ENCODE measurements around the gene TFIP11. TPM values are rescaled to one million over a fixed set of nuclear protein-coding genes. Genes with fewer than 3 reads are reported as not detected.

Gene TFIP11
- total and polyA plus RNA-seq, 5 donors from 2014 or later = 31.9 to 109 (median 40.8) TPM

- Histone ChIP-seq H3K4me3 (ENCODE audit: low read depth, low read length) (no peak overlapping the region), H3K9me3 (ENCODE audit: control insufficient read depth in 2 of 2, low read length in 2 of 2) (no peaks in the 10 kb centered on the region), H3K27ac (ENCODE audit: insufficient read depth, low read length, poor library complexity, severe bottlenecking) (no peak overlapping the region), H3K36me3 (ENCODE audit: control insufficient read depth, insufficient read depth, low read length) (peaks cover 93% of the 10 kb centered on the region), H3K4me1 (ENCODE audit: control insufficient read depth, insufficient read depth, low read length, poor library complexity, severe bottlenecking) (peaks cover 17% of the 10 kb centered on the region), H3K27me3 (ENCODE audit: control insufficient read depth, insufficient read depth, low read length) (no peaks in the 10 kb centered on the region)
- DNase-seq (peak; percentile 23 to 90 (median 44)), ATAC-seq (ENCODE audit: low read depth in 2 of 2) (peak; percentile 77 to 84)
- H3K4me1 Mint-ChIP-seq = peaks cover 0 to 30% (median 20%) of the 10 kb centered on the region in 4 donors
- H3K4me3 Mint-ChIP-seq = peak overlapping the region in 3 of 4 donors; percentile 0 to 65 (median 64)
- H3K9me3 Mint-ChIP-seq = no peaks in the 10 kb centered on the region
- H3K36me3 Mint-ChIP-seq = peaks cover 62% of the 10 kb centered on the region
- H3K27ac Mint-ChIP-seq = peak overlapping the region; percentile 76 to 91 (median 86)
- no peaks in the 10 kb centered on the region for H3K27me3 Mint-ChIP-seq
These were observed 9.3 kb downstream of the TFIP11 start for GRCh38 chr22:26502688-26503561.

DNA sequence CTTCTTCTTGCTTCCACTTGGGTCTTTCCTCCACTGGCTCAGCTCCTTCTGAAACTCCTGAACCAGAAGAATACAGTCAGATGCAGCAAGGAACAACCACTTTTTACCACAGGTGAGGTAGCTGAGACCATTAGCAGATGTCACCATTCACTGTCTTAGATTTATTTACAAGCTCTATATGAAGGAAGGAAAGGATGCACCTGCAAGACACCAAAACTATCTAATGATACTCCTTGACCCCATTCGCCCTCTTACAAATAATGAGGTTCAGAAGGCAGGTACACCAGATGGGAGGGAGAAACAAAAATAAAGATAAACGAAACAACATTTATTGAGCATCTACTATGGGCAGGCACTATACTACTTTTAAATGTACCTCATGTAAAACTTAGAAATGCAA lies 10.3 kb downstream of the TFIP11 start:
- no peaks in the 10 kb centered on the region for H3K9me3 Mint-ChIP-seq
- no peaks in the 10 kb centered on the region for H3K9me3 ChIP-seq (ENCODE audit: control insufficient read depth in 2 of 2, low read length in 2 of 2)
- H3K4me1 Mint-ChIP-seq = peaks cover 0 to 31% (median 21%) of the 10 kb centered on the region in 4 donors
- no peak overlapping the region for H3K27ac ChIP-seq (ENCODE audit: insufficient read depth, low read length, poor library complexity, severe bottlenecking)
- H3K27me3 ChIP-seq (ENCODE audit: control insufficient read depth, insufficient read depth, low read length) = no peaks in the 10 kb centered on the region
- no peak overlapping the region for H3K4me3 Mint-ChIP-seq
- no peaks in the 10 kb centered on the region for H3K27me3 Mint-ChIP-seq
- H3K36me3 Mint-ChIP-seq = peaks cover 66% of the 10 kb centered on the region
- no peak overlapping the region for H3K4me3 ChIP-seq (ENCODE audit: low read depth, low read length)
- no peak for ATAC-seq (ENCODE audit: low read depth in 2 of 2)
- peaks cover 90% of the 10 kb centered on the region for H3K36me3 ChIP-seq (ENCODE audit: control insufficient read depth, insufficient read depth, low read length)
- no peak for DNase-seq
- H3K4me1 ChIP-seq (ENCODE audit: control insufficient read depth, insufficient read depth, low read length, poor library complexity, severe bottlenecking) = peaks cover 17% of the 10 kb centered on the region
- H3K27ac Mint-ChIP-seq = peak overlapping the region in 2 of 3 donors; percentile 43 to 91

GRCh38 chr22:26499188-26499703 lies 13.0 kb downstream of the TFIP11 start:
- Mint-ChIP-seq H3K9me3 (no peaks in the 10 kb centered on the region), H3K27me3 (no peaks in the 10 kb centered on the region), H3K4me1 (peaks cover 0 to 23% (median 19%) of the 10 kb centered on the region in 4 donors), H3K36me3 (peaks cover 66% of the 10 kb centered on the region), H3K4me3 (no peak overlapping the region), H3K27ac (peak overlapping the region in 1 of 3 donors; percentile 83)
- H3K36me3 ChIP-seq (ENCODE audit: control insufficient read depth, insufficient read depth, low read length) = peaks cover 91% of the 10 kb centered on the region
- ATAC-seq (ENCODE audit: low read depth in 2 of 2) = no peak
- peaks cover 17% of the 10 kb centered on the region for H3K4me1 ChIP-seq (ENCODE audit: control insufficient read depth, insufficient read depth, low read length, poor library complexity, severe bottlenecking)
- no peak for DNase-seq
- H3K27me3 ChIP-seq (ENCODE audit: control insufficient read depth, insufficient read depth, low read length) = no peaks in the 10 kb centered on the region
- no peak overlapping the region for H3K27ac ChIP-seq (ENCODE audit: insufficient read depth, low read length, poor library complexity, severe bottlenecking)
- H3K4me3 ChIP-seq (ENCODE audit: low read depth, low read length) = no peak overlapping the region
- no peaks in the 10 kb centered on the region for H3K9me3 ChIP-seq (ENCODE audit: control insufficient read depth in 2 of 2, low read length in 2 of 2)

DNA sequence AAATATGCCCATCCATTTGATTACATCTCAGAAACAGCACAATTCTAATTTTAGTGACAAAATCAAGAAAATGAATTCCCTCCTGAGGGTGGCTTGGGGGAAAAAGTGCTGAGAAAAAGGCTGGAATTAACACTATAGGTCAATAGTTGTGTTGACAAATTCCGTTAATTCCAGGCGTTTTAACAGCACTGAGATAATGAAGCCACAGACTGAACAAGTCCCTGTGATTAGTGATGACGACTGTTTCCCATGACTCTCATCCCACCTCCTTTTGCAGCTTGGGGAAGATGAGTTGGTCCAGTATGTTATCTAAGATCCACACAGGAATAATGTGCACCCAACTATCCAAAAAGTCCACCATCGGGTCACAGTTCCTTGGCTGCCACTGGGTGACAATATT lies 15.8 kb downstream of the TFIP11 start:
- Histone ChIP-seq H3K4me1 (ENCODE audit: control insufficient read depth, insufficient read depth, low read length, poor library complexity, severe bottlenecking) (no peaks in the 10 kb centered on the region), H3K9me3 (ENCODE audit: control insufficient read depth in 2 of 2, low read length in 2 of 2) (no peaks in the 10 kb centered on the region), H3K27ac (ENCODE audit: insufficient read depth, low read length, poor library complexity, severe bottlenecking) (no peak overlapping the region), H3K27me3 (ENCODE audit: control insufficient read depth, insufficient read depth, low read length) (no peaks in the 10 kb centered on the region), H3K4me3 (ENCODE audit: low read depth, low read length) (no peak overlapping the region), H3K36me3 (ENCODE audit: control insufficient read depth, insufficient read depth, low read length) (peaks cover 90% of the 10 kb centered on the region)
- DNase-seq (no peak), ATAC-seq (ENCODE audit: low read depth in 2 of 2) (no peak)
- Mint-ChIP-seq H3K9me3 (no peaks in the 10 kb centered on the region), H3K27ac (no peak overlapping the region), H3K4me1 (peaks cover 0 to 4% (median 2%) of the 10 kb centered on the region in 4 donors), H3K36me3 (peaks cover 54% of the 10 kb centered on the region), H3K4me3 (no peak overlapping the region), H3K27me3 (no peaks in the 10 kb centered on the region)

- peaks cover 91% of the 10 kb centered on the region for H3K36me3 ChIP-seq (ENCODE audit: control insufficient read depth, insufficient read depth, low read length)
- Mint-ChIP-seq H3K4me3 (no peak overlapping the region), H3K27ac (peak overlapping the region in 1 of 3 donors; percentile 55), H3K36me3 (peaks cover 48% of the 10 kb centered on the region), H3K27me3 (no peaks in the 10 kb centered on the region), H3K9me3 (no peaks in the 10 kb centered on the region), H3K4me1 (peaks cover 0 to 2% (median 1%) of the 10 kb centered on the region in 4 donors)
- H3K27ac ChIP-seq (ENCODE audit: insufficient read depth, low read length, poor library complexity, severe bottlenecking) = no peak overlapping the region
- no peaks in the 10 kb centered on the region for H3K9me3 ChIP-seq (ENCODE audit: control insufficient read depth in 2 of 2, low read length in 2 of 2)
- H3K4me1 ChIP-seq (ENCODE audit: control insufficient read depth, insufficient read depth, low read length, poor library complexity, severe bottlenecking) = no peaks in the 10 kb centered on the region
- DNase-seq (no peak), ATAC-seq (ENCODE audit: low read depth in 2 of 2) (no peak)
- no peak overlapping the region for H3K4me3 ChIP-seq (ENCODE audit: low read depth, low read length)
- no peaks in the 10 kb centered on the region for H3K27me3 ChIP-seq (ENCODE audit: control insufficient read depth, insufficient read depth, low read length)
These were observed 17.8 kb downstream of the TFIP11 start for GRCh38 chr22:26494506-26494905.

GRCh38 chr22:26492220-26492619 lies 20.1 kb downstream of the TFIP11 start:
- H3K36me3 ChIP-seq (ENCODE audit: control insufficient read depth, insufficient read depth, low read length) = peaks cover 97% of the 10 kb centered on the region
- Mint-ChIP-seq H3K27ac (no peak overlapping the region), H3K4me1 (peaks cover 0 to 9% (median 0%) of the 10 kb centered on the region in 4 donors), H3K27me3 (no peaks in the 10 kb centered on the region), H3K36me3 (peaks cover 38% of the 10 kb centered on the region), H3K4me3 (no peak overlapping the region), H3K9me3 (no peaks in the 10 kb centered on the region)
- no peaks in the 10 kb centered on the region for H3K9me3 ChIP-seq (ENCODE audit: control insufficient read depth in 2 of 2, low read length in 2 of 2)
- no peaks in the 10 kb centered on the region for H3K4me1 ChIP-seq (ENCODE audit: control insufficient read depth, insufficient read depth, low read length, poor library complexity, severe bottlenecking)
- H3K4me3 ChIP-seq (ENCODE audit: low read depth, low read length) = no peak overlapping the region
- no peak for ATAC-seq (ENCODE audit: low read depth in 2 of 2)
- no peak for DNase-seq
- no peaks in the 10 kb centered on the region for H3K27me3 ChIP-seq (ENCODE audit: control insufficient read depth, insufficient read depth, low read length)
- no peak overlapping the region for H3K27ac ChIP-seq (ENCODE audit: insufficient read depth, low read length, poor library complexity, severe bottlenecking)

- ATAC-seq (ENCODE audit: low read depth in 2 of 2) (no peak), DNase-seq (no peak)
- H3K9me3 Mint-ChIP-seq = no peaks in the 10 kb centered on the region
- peak overlapping the region; percentile 27 to 74 (median 60) for H3K27ac Mint-ChIP-seq
- no peaks in the 10 kb centered on the region for H3K27me3 ChIP-seq (ENCODE audit: control insufficient read depth, insufficient read depth, low read length)
- peaks cover 9% of the 10 kb centered on the region for H3K4me1 ChIP-seq (ENCODE audit: control insufficient read depth, insufficient read depth, low read length, poor library complexity, severe bottlenecking)
- H3K27ac ChIP-seq (ENCODE audit: insufficient read depth, low read length, poor library complexity, severe bottlenecking) = no peak overlapping the region
- H3K36me3 Mint-ChIP-seq = peaks cover 29% of the 10 kb centered on the region
- no peak overlapping the region for H3K4me3 ChIP-seq (ENCODE audit: low read depth, low read length)
- H3K4me1 Mint-ChIP-seq = peaks cover 8 to 24% (median 17%) of the 10 kb centered on the region in 4 donors
- no peaks in the 10 kb centered on the region for H3K9me3 ChIP-seq (ENCODE audit: control insufficient read depth in 2 of 2, low read length in 2 of 2)
- H3K27me3 Mint-ChIP-seq = no peaks in the 10 kb centered on the region
- no peak overlapping the region for H3K4me3 Mint-ChIP-seq
- peaks cover 71% of the 10 kb centered on the region for H3K36me3 ChIP-seq (ENCODE audit: control insufficient read depth, insufficient read depth, low read length)
These were observed 22.7 kb downstream of the TFIP11 start for GRCh38 chr22:26489447-26490036.
